GM12891 (cell line): ENCODE results near the gene CGNL1.

Experiments used
- DNase-seq: peaks from one replicate; pipeline ENCODE4 v3.0.0; 2011; ENCODE audit warnings: low spot score; ENCODE audit not compliant: insufficient read length
- FAIRE-seq: peaks from 2 replicates; lab custom pipeline; 2011; peaks lifted over from hg19 to GRCh38; lab: Jason Lieb, UNC
- PAX5 ChIP-seq: IDR thresholded peaks from 2 replicates; pipeline ENCODE4 v1.6.1; 2011; ENCODE audit warnings: low read length, moderate library complexity, mild to moderate bottlenecking; ENCODE audit not compliant: insufficient read depth, severe bottlenecking
- POLR2A ChIP-seq: IDR thresholded peaks from 2 replicates; pipeline ENCODE4 v1.6.1; 2011; ENCODE audit warnings: low read depth, low read length, control low read depth
- POLR2AphosphoS5 ChIP-seq: IDR thresholded peaks from 2 replicates; pipeline ENCODE4 v1.6.1; 2011; ENCODE audit warnings: low read depth, low read length, control low read depth
- POU2F2 ChIP-seq: IDR thresholded peaks from 2 replicates; pipeline ENCODE4 v1.6.1; 2011; ENCODE audit warnings: low read depth, mild to moderate bottlenecking, control low read depth, low read length, moderate library complexity
- SPI1 ChIP-seq: IDR thresholded peaks from 2 replicates; pipeline ENCODE4 v1.6.1; 2011; ENCODE audit warnings: low read depth, low read length, control low read depth
- TAF1 ChIP-seq: IDR thresholded peaks from 2 replicates; pipeline ENCODE4 v1.6.1; 2011; ENCODE audit warnings: low read depth, low read length, control low read depth

Gene CGNL1

DNA sequence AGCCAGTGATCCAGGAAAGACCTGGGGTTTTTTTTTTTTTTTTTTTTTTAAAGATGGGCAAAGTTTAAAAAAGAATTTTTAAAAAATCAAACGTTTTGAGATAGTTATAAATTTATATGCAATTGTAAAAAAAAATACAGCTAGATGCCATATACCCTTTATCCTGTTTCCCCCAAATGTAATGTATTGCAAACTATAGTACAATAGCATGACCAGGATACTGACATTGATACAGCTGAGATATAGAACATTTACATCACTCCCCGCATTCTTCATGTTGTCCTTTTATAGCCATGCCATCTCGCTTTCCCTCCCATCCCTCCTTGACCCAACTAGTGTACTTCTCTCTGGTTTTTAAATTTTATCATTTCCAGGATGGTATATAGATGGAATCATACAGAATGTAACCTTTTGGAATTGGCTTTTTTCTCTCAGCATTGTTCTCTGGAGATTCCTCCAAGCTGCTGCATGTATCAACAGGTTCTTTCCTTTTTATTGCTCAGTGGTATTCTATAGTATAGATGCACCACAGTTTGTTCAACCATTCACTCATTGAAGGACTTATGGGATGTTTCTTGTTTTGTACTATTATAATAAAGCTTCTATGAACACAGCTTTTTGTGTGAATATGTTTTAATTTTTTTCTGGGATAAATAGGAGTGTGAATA is 104.9 kb downstream of the CGNL1 start:
- TF ChIP-seq PAX5 = no peak
- no peak for TF ChIP-seq POU2F2
- TF ChIP-seq POLR2AphosphoS5 = no peak
- no peak for TF ChIP-seq POLR2A
- TF ChIP-seq TAF1 = no peak
- no peak for TF ChIP-seq SPI1
- FAIRE-seq (no peak), DNase-seq (no peak)

DNA sequence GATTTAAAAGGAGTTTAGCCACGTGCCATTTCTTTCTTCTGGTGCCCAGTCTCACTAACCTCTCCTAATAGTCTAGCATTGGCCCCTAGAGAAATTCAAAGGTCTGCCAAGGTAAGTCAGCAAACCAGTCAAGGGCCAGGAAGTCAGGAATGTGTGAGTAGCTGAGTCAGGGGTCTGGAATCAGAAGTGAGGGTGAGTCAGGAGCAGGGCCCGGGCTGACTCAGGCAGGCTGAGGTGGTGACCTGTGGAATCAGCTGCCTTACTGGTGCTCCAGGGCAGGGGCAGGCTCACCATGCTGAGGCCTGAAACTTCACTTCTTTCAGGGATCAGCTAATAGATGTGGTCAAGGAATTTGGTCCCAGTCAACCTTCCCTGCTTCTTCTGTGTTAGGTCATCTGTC is 109.6 kb downstream of the CGNL1 start:
- TF ChIP-seq POLR2AphosphoS5 (no peak), SPI1 (no peak), PAX5 (no peak), TAF1 (no peak), POU2F2 (no peak), POLR2A (no peak)
- DNase-seq (no peak), FAIRE-seq (no peak)

DNA sequence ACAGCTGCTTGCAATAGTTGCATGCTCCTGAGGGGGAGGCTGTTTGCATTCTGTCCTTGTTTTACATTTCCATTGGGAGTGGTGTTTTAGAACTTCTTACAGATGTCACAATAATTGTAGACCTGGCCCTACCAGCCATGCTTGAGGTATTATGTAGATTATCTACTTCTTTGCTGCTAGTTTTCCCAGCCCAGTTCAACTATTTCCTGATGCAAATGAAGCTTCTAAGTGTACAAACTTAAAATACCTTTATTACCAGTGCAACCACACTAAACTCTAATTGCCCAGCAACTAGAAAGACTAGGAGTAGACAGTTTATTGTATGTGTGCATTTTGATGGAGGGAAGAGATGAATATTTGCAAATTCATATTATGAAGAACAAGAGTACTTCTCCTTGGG is 110.5 kb downstream of the CGNL1 start:
- no peak for TF ChIP-seq SPI1
- no peak for TF ChIP-seq POLR2AphosphoS5
- DNase-seq (no peak), FAIRE-seq (no peak)

DNA sequence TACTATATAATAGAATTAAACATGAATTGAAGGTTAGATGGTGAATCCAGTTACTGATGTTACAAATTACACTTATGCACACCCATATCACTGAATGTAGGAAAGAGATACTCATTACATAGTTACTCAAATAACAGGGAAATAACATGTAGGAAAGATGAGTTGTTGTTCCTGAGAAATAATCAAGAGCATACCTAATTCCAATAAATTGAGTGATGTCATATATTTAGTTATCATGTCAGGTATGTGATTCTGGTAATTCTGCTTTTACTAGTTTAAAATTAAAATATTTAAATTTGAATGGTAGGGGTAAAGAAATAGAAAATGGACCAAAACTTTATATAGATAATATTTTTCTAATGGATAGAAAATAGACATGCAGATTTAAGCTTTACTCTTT is 112.8 kb downstream of the CGNL1 start:
- FAIRE-seq = no peak
- TF ChIP-seq TAF1 (no peak), POLR2A (no peak), PAX5 (no peak), POU2F2 (no peak), SPI1 (no peak), POLR2AphosphoS5 (no peak)

DNA sequence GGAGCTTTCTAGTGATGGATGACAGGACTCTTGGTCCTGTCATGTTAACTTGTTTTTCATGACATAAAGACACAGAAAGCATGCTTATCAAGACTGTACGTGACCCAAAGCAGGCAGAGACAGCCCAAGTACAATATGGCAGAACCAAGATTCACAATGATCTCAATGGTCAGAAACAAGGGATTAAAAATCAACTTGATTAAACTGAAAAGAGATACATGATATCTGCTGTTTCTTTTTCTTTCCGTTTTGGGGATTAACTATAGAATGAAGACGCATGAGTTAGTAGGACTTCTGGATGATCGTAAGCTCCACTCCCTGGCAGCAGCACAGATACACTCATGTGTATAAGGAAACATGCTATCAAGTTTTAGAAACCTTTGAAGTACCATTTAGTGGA is 117.0 kb downstream of the CGNL1 start:
- TF ChIP-seq POLR2AphosphoS5 (no peak), SPI1 (no peak)
- no peak for DNase-seq
- no peak for FAIRE-seq

More for the DNA sequence above, 112.8 kb downstream of the CGNL1 start:
- no peak for DNase-seq

DNA sequence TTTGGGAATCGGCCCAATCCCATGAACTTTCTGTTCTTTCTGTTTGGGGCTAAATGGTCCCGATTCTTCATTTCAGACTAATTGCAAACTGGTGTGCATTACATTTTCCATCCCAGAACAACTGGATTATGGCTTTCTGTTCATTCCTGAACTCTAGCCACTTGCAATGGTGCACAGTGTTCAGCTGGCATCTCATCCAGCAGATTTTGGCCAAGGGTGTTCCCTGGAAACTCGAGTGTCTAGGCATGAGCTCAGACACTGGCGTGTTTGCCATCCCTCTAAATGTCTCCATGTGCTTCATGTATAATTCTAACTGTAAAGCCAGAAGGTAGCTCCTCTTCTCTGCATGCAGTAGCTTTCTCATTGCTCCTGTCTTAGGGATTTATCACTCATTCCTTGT is 118.3 kb downstream of the CGNL1 start:
- no peak for TF ChIP-seq POLR2AphosphoS5
- no peak for TF ChIP-seq TAF1
- TF ChIP-seq SPI1 = no peak
- no peak for TF ChIP-seq PAX5
- TF ChIP-seq POLR2A = no peak
- no peak for TF ChIP-seq POU2F2
- DNase-seq = no peak
- FAIRE-seq = no peak

DNA sequence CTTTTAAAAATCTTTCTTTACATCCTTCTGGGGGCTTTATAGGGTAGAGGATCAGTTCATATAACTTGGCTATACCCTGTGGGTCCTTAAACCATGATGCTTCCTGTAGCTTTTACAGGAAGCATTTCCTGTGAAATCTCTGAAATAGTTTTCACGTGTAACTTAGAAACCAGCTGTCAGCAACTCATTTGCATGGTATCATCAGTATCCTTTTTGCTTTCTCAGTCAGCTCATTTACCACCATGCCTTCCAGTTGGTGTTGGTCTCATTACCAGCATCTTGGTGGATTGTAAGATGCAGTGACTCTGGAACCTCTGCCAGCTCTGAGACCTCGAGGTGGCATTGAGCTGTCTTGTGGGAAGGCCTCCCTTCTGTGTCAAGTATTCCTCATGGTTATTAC is 118.7 kb downstream of the CGNL1 start:
- DNase-seq (no peak), FAIRE-seq (no peak)
- TF ChIP-seq SPI1 (no peak), PAX5 (no peak), POLR2A (no peak), POLR2AphosphoS5 (no peak), TAF1 (no peak), POU2F2 (no peak)

DNA sequence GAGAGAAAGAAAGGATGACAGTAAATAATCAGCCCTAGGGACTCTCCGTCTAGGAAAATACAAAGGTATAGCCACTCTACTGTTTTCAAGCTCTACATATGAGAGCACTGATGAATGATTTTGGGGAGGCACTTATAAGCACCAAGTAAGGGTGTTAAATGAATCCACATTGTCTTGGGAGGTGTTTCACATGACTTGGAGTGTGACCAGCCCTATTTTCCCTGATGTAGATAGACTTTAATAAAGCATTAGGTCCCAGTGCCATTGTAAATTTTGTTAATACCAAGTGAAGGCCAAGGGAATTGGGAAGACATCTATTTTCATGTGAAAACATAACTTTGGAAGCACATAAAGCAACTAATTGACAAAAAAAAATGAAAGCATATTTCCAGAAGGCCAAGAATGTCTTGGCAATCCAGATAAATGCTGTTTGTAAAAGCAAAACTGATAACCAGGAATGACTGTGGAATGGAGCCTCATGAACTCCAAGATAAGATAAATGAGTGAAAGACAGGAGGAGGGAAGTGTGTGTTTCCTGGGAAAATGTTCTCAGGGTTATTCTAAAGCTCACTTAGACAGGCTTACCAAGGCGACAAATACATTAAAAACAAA is 119.4 kb downstream of the CGNL1 start:
- no peak for TF ChIP-seq TAF1
- no peak for TF ChIP-seq POU2F2
- TF ChIP-seq PAX5 = no peak
- no peak for TF ChIP-seq POLR2A
- no peak for TF ChIP-seq POLR2AphosphoS5
- no peak for TF ChIP-seq SPI1
- no peak for FAIRE-seq
- DNase-seq = no peak

DNA sequence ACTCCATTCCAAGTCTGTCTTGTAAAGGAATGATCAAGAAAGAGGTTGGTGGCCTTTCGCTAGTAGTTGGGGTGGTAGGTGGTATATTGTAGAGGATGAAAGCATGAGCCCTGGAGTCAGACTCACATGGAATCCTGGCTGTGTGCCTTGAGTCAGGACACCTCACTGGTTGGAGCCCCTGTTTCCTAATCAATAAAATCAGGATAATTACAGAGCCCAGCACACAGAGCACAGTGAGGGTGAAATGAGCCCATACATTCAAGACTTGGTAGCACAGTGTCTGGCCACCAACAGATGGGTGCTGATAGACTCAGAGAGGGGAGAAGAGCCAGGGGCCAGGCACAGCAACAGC is 120.3 kb downstream of the CGNL1 start:
- FAIRE-seq (no peak), DNase-seq (no peak)
- TF ChIP-seq POLR2A (no peak), POU2F2 (no peak), PAX5 (no peak), TAF1 (no peak), SPI1 (no peak), POLR2AphosphoS5 (no peak)

DNA sequence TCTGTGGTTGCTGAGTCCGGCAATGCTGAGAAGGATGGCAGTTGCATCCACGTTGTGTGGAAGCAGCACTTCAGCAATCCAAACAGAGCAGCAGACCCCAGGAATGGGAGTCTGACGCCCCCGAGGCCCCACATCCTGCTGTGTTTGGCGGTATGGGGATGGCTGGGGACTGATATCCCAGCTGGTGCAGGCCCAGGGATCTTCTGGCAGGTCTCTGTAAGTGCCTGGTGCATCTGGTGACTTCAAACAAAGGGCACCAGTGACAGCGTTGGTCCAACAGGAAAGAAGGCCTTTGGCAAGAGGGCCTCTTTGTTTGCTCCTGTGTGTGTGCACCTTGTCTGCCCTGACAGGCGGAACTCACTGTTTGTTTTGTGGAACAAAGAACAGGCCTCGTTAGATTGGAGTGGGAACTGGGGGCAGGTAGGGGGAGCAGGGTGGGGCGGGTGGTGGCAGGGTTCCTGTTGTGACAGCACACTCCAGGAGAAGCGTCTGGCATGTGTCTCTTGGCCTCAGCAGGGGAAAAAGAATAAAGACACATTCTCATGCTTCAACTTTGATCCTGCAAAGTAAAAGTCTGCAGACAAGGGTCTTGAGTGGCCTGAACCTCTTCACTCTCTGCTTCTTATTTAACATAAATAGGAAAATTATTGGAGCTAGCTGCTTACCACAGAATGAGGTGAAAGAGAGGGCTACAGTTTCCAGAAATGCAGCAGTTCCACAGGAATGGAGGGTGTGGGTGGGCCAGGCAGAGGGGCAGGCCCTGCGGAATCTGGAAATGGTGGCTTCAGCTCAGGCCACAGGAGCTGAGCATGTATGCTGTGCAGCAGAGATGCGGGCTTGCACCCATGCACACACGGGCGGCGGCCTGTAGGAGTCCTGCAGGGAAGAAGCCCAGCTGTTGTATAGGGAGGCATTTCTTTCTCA is 120.9 kb downstream of the CGNL1 start:
- FAIRE-seq = no peak

More for the DNA sequence above, 120.9 kb downstream of the CGNL1 start:
- TF ChIP-seq POLR2AphosphoS5 (no peak), SPI1 (no peak), POLR2A (no peak), PAX5 (no peak), POU2F2 (no peak), TAF1 (no peak)
- DNase-seq = no peak
